ENCODE measurements around the gene PHLDA1. TPM values are rescaled to one million over a fixed set of nuclear protein-coding genes. Genes with fewer than 3 reads are reported as not detected.

PHLDA1 gene
- total and polyA plus RNA-seq, 2 of the 13 experiments (the other 11 are each of a cell fraction or from before 2014, with no cell fraction given): 33.8 to 41.0 TPM

- ChIA-PET CTCF (ENCODE audit: low intra/inter-chr PET ratio, low total read pairs) (no interaction called here), POLR2A (interaction anchor here (0.7 to 3.1 kb wide), 13 partner anchors 8 to 499 kb away, joined by 3 to 12 read pairs (median 4); no protein-coding TSS in a partner anchor)
- intact Hi-C loops (cut with micrococcal nuclease; ENCODE audit: unreplicated experiment): loop anchor here (1.0 to 5.0 kb wide), 3 partner anchors 35 to 313 kb away; no protein-coding TSS in a partner anchor
- ATAC-seq: 0 out of 3 replicates have a peak, but pooled peaks have one; percentile 17
- no peak overlapping the region for H3K4me3 ChIP-seq (replicated peaks in 1 of 3; ENCODE audit: insufficient read depth in 1 of 3, low read depth in 2 of 3, low read length in 3 of 3)
- 45% methylated on average over 3 of the region's 3 CpGs for WGBS (ENCODE audit: low lambda C conversion rate)
- no peak for FAIRE-seq
- peaks cover 56% of the 10 kb centered on the region for H3K4me1 ChIP-seq (ENCODE audit: insufficient read depth, low read length)
- peaks cover 0 to 3% of the 10 kb centered on the region in 2 experiments; a peak in 1 of 5 replicates for H3K27me3 ChIP-seq (ENCODE audit: control insufficient read depth in 1 of 2, insufficient read depth in 2 of 2, low read length in 2 of 2)
- H3K9me3 ChIP-seq (ENCODE audit: low read length): no peaks in the 10 kb centered on the region
- no peak overlapping the region for H3K9ac ChIP-seq (ENCODE audit: insufficient read depth, low read depth, low read length)
- H2AFZ ChIP-seq (ENCODE audit: low read length): no peak overlapping the region
- H3K4me2 ChIP-seq (ENCODE audit: low read depth, low read length): no peak overlapping the region
- no peak for DNase-seq (ENCODE audit: low spot score)
- H3K79me2 ChIP-seq (ENCODE audit: insufficient read depth, low read length): peaks cover 22% of the 10 kb centered on the region
- H3K36me3 ChIP-seq (replicated peaks in 1 of 2; ENCODE audit: control insufficient read depth in 1 of 2, insufficient read depth in 2 of 2, low read length in 2 of 2): no peaks in the 10 kb centered on the region; a peak in 2 of 5 replicates
- in situ Hi-C loops (cut with HindIII; ENCODE audit: extremely low pct_ligation_motif_present, low pct_unique_long_range_greater_than_20kb): no loop called here
- peak overlapping the region; percentile 12 for H3K27ac ChIP-seq (ENCODE audit: extremely low read length, insufficient read depth, low read length)
- BruUV-seq (replicated peaks): no TSS peak
- peaks cover 6% of the 10 kb centered on the region for H4K20me1 ChIP-seq (ENCODE audit: insufficient read depth, low read length)
- TF ChIP-seq ZNF451 (CRISPR knock-in tag; IDR thresholded peaks at IDR 0.05): no peak
- no peak for TF ChIP-seq SOX13 (IDR thresholded peaks at IDR 0.05)
- TF ChIP-seq SOX13 (CRISPR knock-in tag; conservative IDR thresholded peaks at IDR 0.05 in 1 of 2, IDR thresholded peaks at IDR 0.05 in 1 of 2): no peak
- TF ChIP-seq ZNF230 (CRISPR knock-in tag; IDR thresholded peaks at IDR 0.05): no peak
- no peak for TF ChIP-seq ZBTB4 (CRISPR knock-in tag; IDR thresholded peaks at IDR 0.05; ENCODE audit: borderline replicate concordance)
- TF ChIP-seq HHEX (CRISPR knock-in tag; IDR thresholded peaks at IDR 0.05): no peak
- no peak for TF ChIP-seq ZFAT (CRISPR knock-in tag; conservative IDR thresholded peaks at IDR 0.05)
- TF ChIP-seq ZKSCAN5 (CRISPR knock-in tag; IDR thresholded peaks at IDR 0.05): no peak
- no peak for TF ChIP-seq ZGPAT (CRISPR knock-in tag; IDR thresholded peaks at IDR 0.05)
- TF ChIP-seq NR2F2 (IDR thresholded peaks at IDR 0.05; ENCODE audit: borderline replicate concordance, low read depth): 0 out of 2 replicates have a peak, but pooled peaks have one; percentile 15
- no peak for TF ChIP-seq MIXL1 (CRISPR knock-in tag; IDR thresholded peaks at IDR 0.05)
- no peak for TF ChIP-seq CREM (IDR thresholded peaks at IDR 0.05)
- no peak for TF ChIP-seq CREM (CRISPR knock-in tag; IDR thresholded peaks at IDR 0.05)
- TF ChIP-seq CCDC6 (CRISPR knock-in tag; IDR thresholded peaks at IDR 0.05): no peak
- TF ChIP-seq KDM1A (CRISPR knock-in tag; IDR thresholded peaks at IDR 0.05): no peak
- no peak for TF ChIP-seq ZSCAN20 (CRISPR knock-in tag; IDR thresholded peaks at IDR 0.05; ENCODE audit: borderline replicate concordance)
- TF ChIP-seq FOSL2 (CRISPR knock-in tag; IDR thresholded peaks at IDR 0.05): 0 out of 2 replicates have a peak, but pooled peaks have one; percentile 9
- peak; percentile 24; the same call in 1 of the 2 replicates for TF ChIP-seq POLR2AphosphoS2 (IDR thresholded peaks at IDR 0.05; ENCODE audit: low read depth, low read length)
- no peak for TF ChIP-seq ZNF296 (CRISPR knock-in tag; conservative IDR thresholded peaks at IDR 0.05)
- peak; percentile 3; the same call in 1 of the 2 replicates for TF ChIP-seq HMG20A (CRISPR knock-in tag; IDR thresholded peaks at IDR 0.05; ENCODE audit: borderline replicate concordance)
- TF ChIP-seq ZNF878 (CRISPR knock-in tag; IDR thresholded peaks at IDR 0.05): no peak
- no peak for TF ChIP-seq CHCHD3 (CRISPR knock-in tag; IDR thresholded peaks at IDR 0.05)
- no peak for TF ChIP-seq ZNF747 (CRISPR knock-in tag; IDR thresholded peaks at IDR 0.05; ENCODE audit: borderline replicate concordance)
Measured at GRCh38 chr12:76024942-76025600, 6.5 kb downstream of the PHLDA1 start.
